Tibial nerve (tissue), 4 donors: ENCODE results near the gene RBPJL.

Experiments
- EP300 ChIP-seq, 2 donors: sonication (generic); formaldehyde crosslinking; IDR thresholded peaks; one replicate each; pipeline ENCODE4 v1.6.1; 2017; ENCODE audit warnings: antibody characterized with exemption in 2 of 2, mild to moderate bottlenecking in 1 of 2
- POLR2A ChIP-seq, 2 donors: fragments of 450-650 bp; IDR thresholded peaks; one replicate each; pipeline ENCODE4 v1.6.1; 2017; ENCODE audit warnings: antibody characterized with exemption in 2 of 2, mild to moderate bottlenecking in 2 of 2, moderate library complexity in 2 of 2
- TF ChIP-seq, protein P1 (sequence below), 5 experiments: fragments of 200-600 bp in 3 of 5; fragments of 450-650 bp in 2 of 5; sonication (generic) in 3 of 5; IDR thresholded peaks; one replicate each; pipeline ENCODE4 v1.5.1; 2016 to 2019; ENCODE audit warnings: antibody characterized with exemption in 5 of 5, mild to moderate bottlenecking in 3 of 5, moderate library complexity in 2 of 5

DNA sequence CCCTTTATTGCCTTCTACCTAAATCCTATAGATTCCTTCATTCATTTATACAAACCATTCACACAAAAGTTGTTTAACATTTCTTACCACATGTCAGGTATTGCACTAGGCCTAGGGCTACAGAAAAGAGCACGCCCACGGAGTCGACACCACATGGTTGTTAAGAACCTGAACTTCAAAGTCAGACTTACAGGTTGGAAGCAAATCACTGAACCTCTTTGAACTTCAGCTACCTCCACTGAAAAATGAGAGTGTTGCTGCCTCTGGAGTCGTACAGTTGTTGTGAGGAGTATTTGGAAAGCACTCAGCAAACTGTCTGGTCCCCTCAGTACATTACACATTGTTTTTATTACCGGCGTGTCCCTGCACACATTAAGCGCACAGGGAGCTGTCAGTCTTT is 48.9 kb upstream of the RBPJL start:
- TF ChIP-seq, protein P1, sequence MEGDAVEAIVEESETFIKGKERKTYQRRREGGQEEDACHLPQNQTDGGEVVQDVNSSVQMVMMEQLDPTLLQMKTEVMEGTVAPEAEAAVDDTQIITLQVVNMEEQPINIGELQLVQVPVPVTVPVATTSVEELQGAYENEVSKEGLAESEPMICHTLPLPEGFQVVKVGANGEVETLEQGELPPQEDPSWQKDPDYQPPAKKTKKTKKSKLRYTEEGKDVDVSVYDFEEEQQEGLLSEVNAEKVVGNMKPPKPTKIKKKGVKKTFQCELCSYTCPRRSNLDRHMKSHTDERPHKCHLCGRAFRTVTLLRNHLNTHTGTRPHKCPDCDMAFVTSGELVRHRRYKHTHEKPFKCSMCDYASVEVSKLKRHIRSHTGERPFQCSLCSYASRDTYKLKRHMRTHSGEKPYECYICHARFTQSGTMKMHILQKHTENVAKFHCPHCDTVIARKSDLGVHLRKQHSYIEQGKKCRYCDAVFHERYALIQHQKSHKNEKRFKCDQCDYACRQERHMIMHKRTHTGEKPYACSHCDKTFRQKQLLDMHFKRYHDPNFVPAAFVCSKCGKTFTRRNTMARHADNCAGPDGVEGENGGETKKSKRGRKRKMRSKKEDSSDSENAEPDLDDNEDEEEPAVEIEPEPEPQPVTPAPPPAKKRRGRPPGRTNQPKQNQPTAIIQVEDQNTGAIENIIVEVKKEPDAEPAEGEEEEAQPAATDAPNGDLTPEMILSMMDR (IDR thresholded peaks at IDR 0.05), result no peak
- TF ChIP-seq EP300 (IDR thresholded peaks at IDR 0.05) (no peak), POLR2A (IDR thresholded peaks at IDR 0.05) (no peak)
